ENCODE data around the gene PCBP4.
"Not testable (repeated sequence)": the region's sequence is repeated elsewhere in the genome, so short reads cannot be mapped to it uniquely, and the experiment has no call there.

The PCBP4 gene

DNA sequence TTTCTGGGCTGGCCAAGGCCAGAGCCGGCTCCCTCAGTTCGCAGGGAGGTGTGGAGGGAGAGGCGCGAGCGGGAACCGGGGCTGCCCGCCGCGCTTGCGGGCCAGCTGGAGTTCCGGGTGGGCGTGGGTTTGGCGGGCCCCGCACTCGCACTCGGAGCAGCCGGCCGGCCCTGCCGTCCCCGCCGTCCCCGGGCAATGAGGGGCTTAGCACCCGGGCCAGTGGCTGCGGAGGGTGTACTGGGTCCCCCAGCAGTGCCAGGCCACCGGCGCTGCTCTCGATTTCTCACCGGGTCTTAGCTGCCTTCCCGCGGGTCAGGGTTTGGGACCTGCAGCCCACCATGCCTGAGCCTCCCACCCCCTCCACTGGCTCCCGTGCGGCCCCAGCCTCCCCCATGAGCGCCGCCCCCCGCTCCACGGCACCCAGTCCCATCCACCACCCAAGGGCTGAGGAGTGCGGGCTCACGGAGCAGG is 23.3 kb upstream of the PCBP4 start:
- peaks cover 33% of the 10 kb centered on the region for H3K4me1 ChIP-seq (ENCODE audit: control insufficient read depth, insufficient read depth, low read length)
- H3K9me3 ChIP-seq (ENCODE audit: control insufficient read depth, low read length); H3K9ac ChIP-seq (ENCODE audit: low read length); H3K27me3 ChIP-seq (ENCODE audit: control insufficient read depth, insufficient read depth, low read length); H3K36me3 ChIP-seq (ENCODE audit: control insufficient read depth, insufficient read depth, low read length); H3K4me3 ChIP-seq (ENCODE audit: low read length): not testable (repeated sequence)

DNA sequence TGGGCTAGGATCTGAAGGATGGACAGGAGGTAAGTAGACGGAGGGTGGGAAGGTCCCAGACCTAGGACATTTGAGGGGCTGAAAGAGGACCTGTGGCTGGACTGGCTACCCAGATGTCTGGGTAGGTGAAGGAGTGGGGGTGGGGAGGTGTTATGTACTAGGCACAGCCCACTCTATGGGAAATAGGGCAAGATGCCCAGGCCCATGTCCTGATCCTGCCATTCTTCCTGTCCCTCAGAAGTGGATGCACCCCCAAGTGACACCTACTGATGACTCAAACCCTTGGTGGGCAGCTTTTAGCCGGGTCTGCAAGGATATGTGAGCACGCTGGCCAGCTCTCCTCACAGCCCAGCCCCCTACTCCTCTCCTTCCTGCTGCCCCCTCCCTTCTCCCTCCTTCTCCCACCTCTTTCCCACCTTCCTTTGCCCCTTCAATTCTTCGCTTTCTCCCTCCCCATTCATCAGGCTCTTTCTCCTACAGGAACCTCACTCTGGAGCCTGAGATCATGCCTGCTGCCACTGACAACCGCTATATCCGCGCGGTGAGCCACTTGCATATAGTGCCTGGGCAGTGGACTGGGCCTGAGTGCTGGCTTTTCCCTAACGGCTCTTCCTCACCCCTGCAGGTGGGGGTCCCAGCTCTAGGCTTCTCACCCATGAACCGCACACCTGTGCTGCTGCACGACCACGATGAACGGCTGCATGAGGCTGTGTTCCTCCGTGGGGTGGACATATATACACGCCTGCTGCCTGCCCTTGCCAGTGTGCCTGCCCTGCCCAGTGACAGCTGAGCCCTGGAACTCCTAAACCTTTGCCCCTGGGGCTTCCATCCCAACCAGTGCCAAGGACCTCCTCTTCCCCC is 21.3 kb upstream of the PCBP4 start:
- Histone ChIP-seq H3K9me3 (ENCODE audit: control insufficient read depth, low read length) (no peaks in the 10 kb centered on the region), H3K9ac (ENCODE audit: low read length) (no peak overlapping the region), H3K36me3 (ENCODE audit: control insufficient read depth, insufficient read depth, low read length) (no peaks in the 10 kb centered on the region), H3K4me3 (ENCODE audit: low read length) (no peak overlapping the region), H3K4me1 (ENCODE audit: control insufficient read depth, insufficient read depth, low read length) (peaks cover 33% of the 10 kb centered on the region), H3K27me3 (ENCODE audit: control insufficient read depth, insufficient read depth, low read length) (no peaks in the 10 kb centered on the region)

DNA sequence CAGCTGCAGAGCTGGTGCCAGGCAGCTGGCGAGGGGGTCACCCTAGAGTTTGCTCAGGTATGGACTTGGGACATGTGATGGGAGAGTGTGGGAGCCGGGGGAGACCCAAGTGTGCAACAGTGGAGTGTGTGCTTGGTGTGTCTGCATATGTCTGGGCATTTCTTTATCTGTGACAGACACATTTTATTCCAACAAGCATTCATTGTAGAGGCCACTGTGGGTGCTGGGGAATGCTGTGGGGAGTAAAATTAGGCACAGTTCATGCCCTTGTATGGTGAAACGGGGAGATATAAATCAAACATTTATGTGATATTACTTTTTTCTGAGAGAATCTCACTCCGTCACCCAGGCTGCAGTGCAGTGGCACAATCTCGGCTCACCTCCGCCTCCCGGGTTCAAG is 20.3 kb upstream of the PCBP4 start:
- Histone ChIP-seq H3K9ac (ENCODE audit: low read length) (no peak overlapping the region), H3K36me3 (ENCODE audit: control insufficient read depth, insufficient read depth, low read length) (no peaks in the 10 kb centered on the region)

DNA sequence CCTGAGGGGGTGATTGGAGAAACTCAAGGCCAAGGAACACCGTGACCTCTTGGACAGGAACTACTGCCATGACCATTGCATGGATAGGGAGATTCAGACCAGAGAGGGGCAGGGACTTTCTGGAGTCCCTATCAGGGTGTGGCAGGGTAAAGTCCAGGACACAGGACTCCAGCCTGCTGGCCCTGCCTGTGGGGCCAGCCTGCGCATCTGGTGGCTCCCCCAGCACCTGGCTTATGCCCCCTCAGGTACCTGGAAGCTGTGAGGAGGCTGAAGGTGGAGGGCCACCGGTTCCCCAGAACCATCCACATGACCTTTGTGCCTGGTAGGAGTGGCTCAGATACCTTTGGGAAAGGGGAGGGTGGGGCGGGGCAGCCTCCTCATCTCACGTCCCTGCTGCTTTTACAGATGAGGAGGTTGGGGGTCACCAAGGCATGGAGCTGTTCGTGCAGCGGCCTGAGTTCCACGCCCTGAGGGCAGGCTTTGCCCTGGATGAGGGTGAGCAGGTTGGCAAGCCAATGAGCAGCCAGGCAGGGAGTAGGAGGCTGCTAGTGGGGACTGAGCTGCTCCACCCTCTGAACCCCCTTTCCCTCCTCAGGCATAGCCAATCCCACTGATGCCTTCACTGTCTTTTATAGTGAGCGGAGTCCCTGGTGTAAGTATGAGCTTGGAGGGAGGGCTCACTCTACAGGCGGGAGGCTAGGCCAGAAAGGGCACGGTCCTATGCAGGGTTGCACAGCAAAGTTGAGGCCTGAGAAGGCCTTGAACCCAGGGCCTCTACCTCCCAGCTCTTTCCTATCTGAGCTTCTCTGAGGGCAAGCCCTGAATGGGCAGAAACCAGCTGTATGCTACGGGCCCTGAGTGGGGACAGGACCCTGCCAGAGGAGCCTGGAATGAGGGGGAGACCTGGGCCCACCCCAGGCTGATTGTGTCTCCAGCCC is 19.0 kb upstream of the PCBP4 start:
- no peaks in the 10 kb centered on the region for H3K27me3 ChIP-seq (ENCODE audit: control insufficient read depth, insufficient read depth, low read length)
- H3K9me3 ChIP-seq (ENCODE audit: control insufficient read depth, low read length) = no peaks in the 10 kb centered on the region
- no peaks in the 10 kb centered on the region for H3K36me3 ChIP-seq (ENCODE audit: control insufficient read depth, insufficient read depth, low read length)
- no peak overlapping the region for H3K4me3 ChIP-seq (ENCODE audit: low read length)
- no peak overlapping the region for H3K9ac ChIP-seq (ENCODE audit: low read length)
- peaks cover 37% of the 10 kb centered on the region for H3K4me1 ChIP-seq (ENCODE audit: control insufficient read depth, insufficient read depth, low read length)

More for the DNA sequence above, 20.3 kb upstream of the PCBP4 start:
- H3K4me1 ChIP-seq (ENCODE audit: control insufficient read depth, insufficient read depth, low read length) = peaks cover 33% of the 10 kb centered on the region
- no peaks in the 10 kb centered on the region for H3K27me3 ChIP-seq (ENCODE audit: control insufficient read depth, insufficient read depth, low read length)
- no peak overlapping the region for H3K4me3 ChIP-seq (ENCODE audit: low read length)
- no peaks in the 10 kb centered on the region for H3K9me3 ChIP-seq (ENCODE audit: control insufficient read depth, low read length)

DNA sequence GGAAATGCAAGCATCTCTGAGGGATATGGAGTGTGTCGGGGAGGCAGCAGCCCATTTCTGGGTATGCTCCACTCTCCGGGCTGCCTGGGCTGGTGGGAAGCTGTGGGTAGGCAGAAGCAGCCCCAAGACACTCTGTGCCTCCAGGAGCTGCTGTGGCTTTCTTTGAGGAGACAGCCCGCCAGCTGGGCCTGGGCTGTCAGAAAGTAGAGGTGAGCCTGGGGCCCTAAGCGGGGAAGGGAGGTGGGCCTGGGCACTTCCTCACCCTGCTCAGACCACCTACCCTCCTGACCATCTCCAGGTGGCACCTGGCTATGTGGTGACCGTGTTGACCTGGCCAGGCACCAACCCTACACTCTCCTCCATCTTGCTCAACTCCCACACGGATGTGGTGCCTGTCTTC is 17.8 kb upstream of the PCBP4 start:
- H3K4me3 ChIP-seq (ENCODE audit: low read length) = no peak overlapping the region
- no peaks in the 10 kb centered on the region for H3K36me3 ChIP-seq (ENCODE audit: control insufficient read depth, insufficient read depth, low read length)
- H3K27me3 ChIP-seq (ENCODE audit: control insufficient read depth, insufficient read depth, low read length) = no peaks in the 10 kb centered on the region
- no peaks in the 10 kb centered on the region for H3K9me3 ChIP-seq (ENCODE audit: control insufficient read depth, low read length)
- H3K4me1 ChIP-seq (ENCODE audit: control insufficient read depth, insufficient read depth, low read length) = peaks cover 44% of the 10 kb centered on the region
- no peak overlapping the region for H3K9ac ChIP-seq (ENCODE audit: low read length)

DNA sequence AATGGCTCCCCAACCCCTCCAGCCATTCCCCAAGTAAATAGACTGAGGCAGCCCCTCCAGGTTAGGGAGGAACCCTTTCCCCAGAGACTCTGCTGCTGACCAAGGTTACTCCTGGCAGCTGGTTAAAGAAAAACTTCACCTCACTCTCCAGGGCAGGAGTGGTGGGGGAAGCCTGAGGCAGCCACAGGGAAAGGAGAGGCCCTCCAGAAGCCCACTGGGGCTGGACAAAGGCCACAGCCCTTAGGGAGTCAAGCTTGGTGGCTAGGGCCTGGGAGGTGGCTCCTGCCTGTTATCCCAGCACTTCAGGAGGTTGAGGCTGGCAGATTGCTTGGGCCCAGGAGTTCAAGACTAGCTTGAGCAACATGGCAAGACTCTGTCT is 17.0 kb upstream of the PCBP4 start:
- Histone ChIP-seq H3K9me3 (ENCODE audit: control insufficient read depth, low read length) (no peaks in the 10 kb centered on the region), H3K4me3 (ENCODE audit: low read length) (no peak overlapping the region), H3K27me3 (ENCODE audit: control insufficient read depth, insufficient read depth, low read length) (no peaks in the 10 kb centered on the region), H3K9ac (ENCODE audit: low read length) (peak overlapping the region; percentile 77), H3K36me3 (ENCODE audit: control insufficient read depth, insufficient read depth, low read length) (no peaks in the 10 kb centered on the region), H3K4me1 (ENCODE audit: control insufficient read depth, insufficient read depth, low read length) (peaks cover 44% of the 10 kb centered on the region)

DNA sequence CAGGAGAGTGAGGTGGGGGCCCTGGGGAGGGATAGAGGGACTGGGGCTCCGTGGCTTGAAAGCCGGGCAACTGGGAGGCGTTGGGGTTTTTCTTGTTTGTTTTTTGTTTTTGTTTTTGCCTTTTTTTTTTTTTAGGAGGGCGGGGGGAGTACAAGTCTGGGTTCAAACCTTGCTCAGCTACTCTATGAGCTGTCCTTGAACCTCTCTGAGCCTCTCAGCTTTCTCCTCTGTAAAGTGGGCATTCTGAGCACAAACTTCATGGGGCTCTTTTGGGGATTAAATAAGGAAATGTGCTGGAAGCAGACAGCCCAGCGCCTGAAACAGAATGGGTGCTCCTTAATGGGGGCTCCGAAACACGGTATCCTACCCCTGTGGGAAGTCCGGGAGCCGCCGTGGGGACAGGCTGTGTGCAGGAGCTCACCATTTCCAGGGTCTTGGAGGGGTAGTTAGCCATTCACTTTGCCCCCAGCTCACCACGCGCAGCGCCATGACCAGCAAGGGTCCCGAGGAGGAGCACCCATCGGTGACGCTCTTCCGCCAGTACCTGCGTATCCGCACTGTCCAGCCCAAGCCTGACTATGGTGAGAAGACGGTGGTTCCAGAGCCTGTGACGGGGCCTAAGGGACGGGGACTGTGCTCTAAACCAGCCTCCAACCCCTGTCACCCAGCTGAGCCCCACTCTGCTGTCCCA is 16.5 kb upstream of the PCBP4 start:
- Histone ChIP-seq H3K27me3 (ENCODE audit: control insufficient read depth, insufficient read depth, low read length) (no peaks in the 10 kb centered on the region), H3K9ac (ENCODE audit: low read length) (peak overlapping the region; percentile 77), H3K4me3 (ENCODE audit: low read length) (no peak overlapping the region), H3K36me3 (ENCODE audit: control insufficient read depth, insufficient read depth, low read length) (no peaks in the 10 kb centered on the region), H3K9me3 (ENCODE audit: control insufficient read depth, low read length) (no peaks in the 10 kb centered on the region), H3K4me1 (ENCODE audit: control insufficient read depth, insufficient read depth, low read length) (peaks cover 44% of the 10 kb centered on the region)

DNA sequence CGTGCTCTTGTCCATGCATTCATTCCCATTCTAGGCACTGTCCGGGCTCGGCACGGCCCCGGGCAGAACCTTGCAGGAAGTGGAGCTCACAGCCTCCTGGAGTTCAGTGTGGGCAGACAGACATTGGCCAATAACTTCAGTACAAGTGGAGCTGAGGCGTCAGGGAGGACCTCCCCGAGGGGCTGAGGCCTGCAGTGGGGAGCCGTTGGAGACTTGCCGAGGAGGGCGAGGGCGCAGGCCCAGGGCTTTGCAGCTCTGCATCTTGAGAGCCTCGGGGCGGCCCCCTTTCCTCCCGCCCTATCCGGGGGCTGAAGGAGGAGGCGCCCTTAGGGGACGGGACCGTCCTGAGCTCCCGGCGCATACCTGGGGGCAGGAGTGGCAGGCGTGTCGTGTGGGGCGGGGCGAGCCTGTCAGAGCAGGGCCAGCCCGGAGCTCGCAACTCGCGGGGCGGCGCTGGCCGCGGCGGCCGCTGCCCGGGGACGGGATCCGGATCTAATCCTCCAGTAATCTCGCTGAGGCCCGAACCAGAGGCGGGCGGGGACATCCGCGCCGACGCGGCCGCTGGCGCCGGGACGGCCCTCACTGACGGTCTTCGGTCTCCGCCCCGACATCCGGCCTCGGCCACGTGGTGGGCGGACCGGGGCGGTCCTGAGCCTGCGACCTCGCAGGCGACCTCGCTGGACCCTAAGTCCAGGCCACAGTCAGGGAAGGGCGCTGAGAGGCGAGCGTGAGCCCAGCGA is 15.8 kb upstream of the PCBP4 start, which contains the start of gene ACY1:
ACY1 (plus strand) TSS at position 698 of the 740 bp plus-strand sequence. CDS start 530 bp downstream, outside the sequence.
- Histone ChIP-seq H3K9me3 (ENCODE audit: control insufficient read depth, low read length) (no peaks in the 10 kb centered on the region), H3K4me1 (ENCODE audit: control insufficient read depth, insufficient read depth, low read length) (peaks cover 44% of the 10 kb centered on the region), H3K9ac (ENCODE audit: low read length) (peak within 1 kb of the TSS; percentile 77), H3K4me3 (ENCODE audit: low read length) (peak within 1 kb of the TSS; percentile 69), H3K36me3 (ENCODE audit: control insufficient read depth, insufficient read depth, low read length) (no peaks in the 10 kb centered on the region), H3K27me3 (ENCODE audit: control insufficient read depth, insufficient read depth, low read length) (no peaks in the 10 kb centered on the region)

DNA sequence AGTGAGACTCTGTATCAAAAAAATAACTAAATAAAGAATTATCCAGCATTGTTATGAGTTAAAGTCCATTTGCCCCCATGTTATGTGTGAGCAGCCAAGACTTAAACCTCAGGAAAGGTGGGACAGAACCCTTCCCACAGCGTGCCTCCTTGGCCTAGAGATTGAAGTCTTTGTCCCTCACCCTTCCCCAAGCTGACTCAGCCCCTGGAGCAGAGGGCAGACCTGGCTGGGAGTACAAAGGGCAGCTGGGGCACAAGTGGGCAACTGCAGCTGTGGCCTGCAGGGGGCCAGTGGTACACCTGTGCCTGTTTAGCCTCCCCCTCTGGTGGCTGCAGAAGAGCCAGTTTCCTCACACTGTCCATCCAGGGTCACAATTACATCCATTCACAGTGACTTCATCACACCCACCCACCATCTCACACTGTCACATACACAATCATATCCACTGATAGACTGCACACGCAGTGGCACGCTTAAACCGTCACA is 15.1 kb upstream of the PCBP4 start:
- no peaks in the 10 kb centered on the region for H3K9me3 ChIP-seq (ENCODE audit: control insufficient read depth, low read length)
- no peaks in the 10 kb centered on the region for H3K27me3 ChIP-seq (ENCODE audit: control insufficient read depth, insufficient read depth, low read length)
- H3K4me1 ChIP-seq (ENCODE audit: control insufficient read depth, insufficient read depth, low read length) = peaks cover 44% of the 10 kb centered on the region
- no peaks in the 10 kb centered on the region for H3K36me3 ChIP-seq (ENCODE audit: control insufficient read depth, insufficient read depth, low read length)
- H3K4me3 ChIP-seq (ENCODE audit: low read length) = peak overlapping the region; percentile 69
- peak overlapping the region; percentile 77 for H3K9ac ChIP-seq (ENCODE audit: low read length)

DNA sequence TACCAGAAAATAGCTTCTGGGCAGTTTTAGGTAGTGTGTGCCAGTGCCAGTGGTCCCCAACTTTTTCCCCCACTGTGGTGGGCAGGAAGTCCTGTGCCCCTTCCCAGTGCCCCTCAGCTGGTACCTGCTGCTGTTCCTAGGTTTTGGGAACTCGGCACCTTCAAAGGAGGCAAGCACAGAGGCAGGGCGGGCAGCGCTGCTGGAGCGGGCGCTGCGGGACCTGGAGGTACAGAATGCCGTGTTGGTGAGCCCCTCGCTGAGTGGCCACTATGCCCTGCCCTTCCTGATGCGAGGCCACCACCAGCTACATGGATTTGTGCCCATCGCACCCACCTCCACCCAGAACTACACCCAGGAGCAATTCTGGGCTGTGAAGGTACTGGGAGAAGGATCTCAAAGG is 13.0 kb upstream of the PCBP4 start:
- Histone ChIP-seq H3K9ac (ENCODE audit: low read length) (peak overlapping the region; percentile 47), H3K36me3 (ENCODE audit: control insufficient read depth, insufficient read depth, low read length) (no peaks in the 10 kb centered on the region), H3K4me1 (ENCODE audit: control insufficient read depth, insufficient read depth, low read length) (peaks cover 35% of the 10 kb centered on the region), H3K4me3 (ENCODE audit: low read length) (no peak overlapping the region), H3K9me3 (ENCODE audit: control insufficient read depth, low read length) (no peaks in the 10 kb centered on the region), H3K27me3 (ENCODE audit: control insufficient read depth, insufficient read depth, low read length) (no peaks in the 10 kb centered on the region)

DNA sequence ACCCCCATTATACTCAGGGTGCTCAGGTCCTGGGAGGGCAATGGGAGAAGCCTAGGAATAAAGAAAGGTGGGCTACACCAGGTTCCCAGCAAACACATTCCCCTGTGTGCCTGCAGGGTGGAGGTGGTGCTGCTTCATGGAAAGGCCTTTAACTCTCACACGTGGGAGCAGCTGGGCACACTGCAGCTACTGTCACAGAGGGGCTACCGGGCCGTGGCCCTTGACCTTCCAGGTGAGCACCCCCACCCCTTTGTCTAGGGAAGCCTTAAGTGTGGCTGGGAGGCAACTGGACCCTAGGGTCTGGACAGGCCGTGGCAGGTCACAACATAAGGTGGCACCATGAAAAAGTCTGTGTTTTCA is 10.9 kb upstream of the PCBP4 start:
- peaks cover 32% of the 10 kb centered on the region for H3K4me1 ChIP-seq (ENCODE audit: control insufficient read depth, insufficient read depth, low read length)
- no peak overlapping the region for H3K4me3 ChIP-seq (ENCODE audit: low read length)
- no peaks in the 10 kb centered on the region for H3K9me3 ChIP-seq (ENCODE audit: control insufficient read depth, low read length)
- H3K27me3 ChIP-seq (ENCODE audit: control insufficient read depth, insufficient read depth, low read length) = no peaks in the 10 kb centered on the region
- no peaks in the 10 kb centered on the region for H3K36me3 ChIP-seq (ENCODE audit: control insufficient read depth, insufficient read depth, low read length)
- no peak overlapping the region for H3K9ac ChIP-seq (ENCODE audit: low read length)

Data from mucosa of stomach (tissue), 1 donor.